A549 (cell line): ENCODE data around the gene METTL16.

ENCODE experiments used
- CEBPB ChIP-seq, 2 experiments: fragments of >200 bp in 1 of 2; sonication (Bioruptor Twin) in 1 of 2; formaldehyde crosslinking in 1 of 2; IDR thresholded peaks; 2 replicates each; pipeline ENCODE4 v1.6.1; 2012 to 2016
- CHD4 ChIP-seq: fragments of 200-600 bp; sonication (generic); IDR thresholded peaks from 2 replicates; pipeline ENCODE4 v1.6.1; 2016; ENCODE audit warnings: antibody characterized with exemption, mild to moderate bottlenecking, borderline replicate concordance
- CTCF ChIP-seq: fragments of >200 bp; sonication (Bioruptor Twin); formaldehyde crosslinking; IDR thresholded peaks from 3 replicates; pipeline ENCODE4 v1.5.1; 2016
- E2F6 ChIP-seq: IDR thresholded peaks from 2 replicates; pipeline ENCODE4 v1.6.1; 2012; ENCODE audit warnings: low read depth, borderline replicate concordance
- EHF ChIP-seq: fragments of 250-450 bp; sonication (Bioruptor Pico); IDR thresholded peaks from 2 replicates; pipeline ENCODE4 v1.5.0; 2020; ENCODE audit warnings: mild to moderate bottlenecking
- MAFK ChIP-seq: fragments of 450-650 bp; IDR thresholded peaks from 2 replicates; pipeline ENCODE4 v1.6.1; 2014; ENCODE audit not compliant: partially characterized antibody
- POLR2A ChIP-seq: IDR thresholded peaks from 2 replicates; pipeline ENCODE4 v1.6.1; 2012; ENCODE audit warnings: mild to moderate bottlenecking, low read length
- TP53 ChIP-seq: fragments of 250-450 bp; sonication (Bioruptor Pico); IDR thresholded peaks from 2 replicates; pipeline ENCODE4 v1.5.0; 2021; ENCODE audit warnings: mild to moderate bottlenecking, moderate library complexity

DNA sequence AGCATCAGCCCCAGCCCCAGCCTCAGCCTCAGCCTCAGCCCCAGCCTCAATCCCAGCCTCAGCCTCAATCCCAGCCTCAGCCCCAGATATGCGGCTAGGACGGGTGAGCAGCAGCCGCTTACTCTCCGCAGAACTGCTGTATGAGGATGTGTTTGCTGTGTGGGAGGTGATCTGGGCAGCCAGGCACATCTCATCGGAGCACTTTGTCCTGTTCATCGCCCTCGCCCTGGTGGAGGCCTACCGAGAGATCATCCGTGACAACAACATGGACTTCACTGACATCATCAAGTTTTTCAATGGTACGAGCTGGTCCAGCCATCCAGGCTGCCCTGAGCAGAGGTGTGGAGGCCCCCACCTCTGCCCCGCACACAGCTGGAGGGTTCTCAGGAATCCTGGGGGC lies 132.8 kb downstream of the METTL16 start:
- TF ChIP-seq CTCF (no peak), TP53 (CRISPR knock-in tag) (no peak), EHF (CRISPR knock-in tag) (no peak), E2F6 (no peak), POLR2A (no peak), CHD4 (no peak), MAFK (no peak), CEBPB (IDR thresholded peaks at IDR 0.05) (no peak)
